Endothelial cell of umbilical vein (primary cell): ENCODE data around the gene PDE4B.

Experiments used
- CTCF ChIP-seq, 2 donors: IDR thresholded peaks; 1 replicate in 1 of 2; 2 replicates in 1 of 2; pipeline ENCODE4 v1.5.1; 2011; ENCODE audit warnings: low read length in 2 of 2, mild to moderate bottlenecking in 2 of 2, moderate library complexity in 2 of 2, control low read depth in 1 of 2, inconsistent platforms in 1 of 2, low read depth in 1 of 2; ENCODE audit not compliant: insufficient read depth in 1 of 2; ENCODE audit errors: extremely low read depth in 1 of 2
- EZH2 ChIP-seq: IDR thresholded peaks from 2 replicates; pipeline ENCODE4 v1.6.1; 2012; ENCODE audit warnings: borderline replicate concordance, low read depth, mild to moderate bottlenecking, moderate library complexity, low read length, inconsistent platforms; ENCODE audit not compliant: severe bottlenecking
- POLR2AphosphoS5 ChIP-seq: IDR thresholded peaks from 2 replicates; pipeline ENCODE4 v1.6.1; 2012; ENCODE audit warnings: low read depth, mild to moderate bottlenecking, control low read depth, low read length, moderate library complexity; ENCODE audit not compliant: insufficient read depth

- TF ChIP-seq EZH2 (no peak), CTCF (IDR thresholded peaks at IDR 0.05; ENCODE audit: extremely low read depth in 1 of 2, insufficient read depth in 1 of 2, low read depth in 1 of 2, low read length in 2 of 2) (no peak), POLR2AphosphoS5 (no peak)
Measured at GRCh38 chr1:66365635-66366034, 572.9 kb downstream of the PDE4B start.
